Uterus (tissue), 2 donors: Measurements from ENCODE around the gene ADORA2A.

ENCODE experiments used
- POLR2A ChIP-seq, 2 donors: fragments of 450-650 bp; IDR thresholded peaks; one replicate each; pipeline ENCODE4 v1.6.1; 2016; ENCODE audit warnings: antibody characterized with exemption in 2 of 2, mild to moderate bottlenecking in 1 of 2, moderate library complexity in 1 of 2
- TF ChIP-seq, protein P1 (sequence below), 4 experiments: fragments of 200-600 bp in 2 of 4; fragments of 450-650 bp in 2 of 4; sonication (generic) in 2 of 4; IDR thresholded peaks; one replicate each; pipeline ENCODE4 v1.5.1; 2016 to 2019; ENCODE audit warnings: antibody characterized with exemption in 4 of 4, mild to moderate bottlenecking in 2 of 4, moderate library complexity in 1 of 4

DNA sequence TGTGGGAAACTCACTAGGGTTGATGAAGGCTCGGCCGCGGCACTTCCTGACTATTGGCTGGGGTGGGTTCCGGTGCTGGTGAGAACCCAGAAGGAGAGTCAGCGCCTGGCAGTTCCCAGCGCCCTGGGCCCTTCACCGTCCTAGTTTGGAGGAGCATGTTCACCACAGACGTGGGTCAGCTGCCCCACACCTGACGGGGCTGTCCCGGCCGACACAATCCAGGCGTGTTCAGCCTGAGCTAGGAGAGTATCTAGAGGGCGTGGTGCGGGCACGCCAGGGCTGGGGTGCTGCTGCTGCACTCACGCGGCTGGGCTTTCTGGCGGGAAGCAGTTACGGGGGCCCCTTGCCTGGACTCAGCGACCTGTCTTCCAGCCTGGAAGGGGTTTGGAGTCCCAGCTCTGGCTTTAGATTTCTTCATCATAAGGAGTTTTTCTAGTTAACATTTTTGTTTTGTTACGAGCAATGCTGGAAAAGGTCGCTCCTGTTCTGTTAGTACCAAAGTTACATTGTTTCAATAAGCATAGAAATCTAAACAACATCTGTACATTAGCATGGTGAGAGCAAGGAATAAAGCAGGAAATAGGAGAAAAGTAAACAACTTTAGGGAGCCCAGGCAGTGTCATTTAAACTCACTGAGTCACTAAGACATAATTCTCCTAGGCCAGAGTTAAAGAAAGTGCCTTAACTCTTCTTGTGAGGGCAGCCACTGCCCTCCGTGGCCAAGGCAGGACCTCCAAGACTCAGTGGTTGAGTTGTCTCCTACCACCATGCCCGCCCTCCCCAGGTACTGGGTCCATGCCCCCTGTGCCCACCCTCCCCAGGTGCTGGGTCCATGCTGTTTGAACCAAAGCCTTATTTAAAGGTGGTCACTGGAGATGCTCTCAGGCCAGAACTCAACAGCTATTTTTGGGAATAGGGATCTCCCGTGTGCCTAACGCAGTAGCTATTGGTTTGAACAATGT, 12.1 kb upstream of the ADORA2A start:
- TF ChIP-seq, protein P1, sequence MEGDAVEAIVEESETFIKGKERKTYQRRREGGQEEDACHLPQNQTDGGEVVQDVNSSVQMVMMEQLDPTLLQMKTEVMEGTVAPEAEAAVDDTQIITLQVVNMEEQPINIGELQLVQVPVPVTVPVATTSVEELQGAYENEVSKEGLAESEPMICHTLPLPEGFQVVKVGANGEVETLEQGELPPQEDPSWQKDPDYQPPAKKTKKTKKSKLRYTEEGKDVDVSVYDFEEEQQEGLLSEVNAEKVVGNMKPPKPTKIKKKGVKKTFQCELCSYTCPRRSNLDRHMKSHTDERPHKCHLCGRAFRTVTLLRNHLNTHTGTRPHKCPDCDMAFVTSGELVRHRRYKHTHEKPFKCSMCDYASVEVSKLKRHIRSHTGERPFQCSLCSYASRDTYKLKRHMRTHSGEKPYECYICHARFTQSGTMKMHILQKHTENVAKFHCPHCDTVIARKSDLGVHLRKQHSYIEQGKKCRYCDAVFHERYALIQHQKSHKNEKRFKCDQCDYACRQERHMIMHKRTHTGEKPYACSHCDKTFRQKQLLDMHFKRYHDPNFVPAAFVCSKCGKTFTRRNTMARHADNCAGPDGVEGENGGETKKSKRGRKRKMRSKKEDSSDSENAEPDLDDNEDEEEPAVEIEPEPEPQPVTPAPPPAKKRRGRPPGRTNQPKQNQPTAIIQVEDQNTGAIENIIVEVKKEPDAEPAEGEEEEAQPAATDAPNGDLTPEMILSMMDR (IDR thresholded peaks at IDR 0.05): no peak
- no peak for TF ChIP-seq POLR2A (IDR thresholded peaks at IDR 0.05)
